ENCODE data around the gene NUP188. TPM values are rescaled to one million over a fixed set of nuclear protein-coding genes. Genes with fewer than 3 reads are reported as not detected.
"Not testable (repeated sequence)": the region's sequence is repeated elsewhere in the genome, so short reads cannot be mapped to it uniquely, and the experiment has no call there.

The NUP188 gene
- total and polyA plus RNA-seq, 8 donors, result 10.8 to 20.8 (median 13.5) TPM

DNA sequence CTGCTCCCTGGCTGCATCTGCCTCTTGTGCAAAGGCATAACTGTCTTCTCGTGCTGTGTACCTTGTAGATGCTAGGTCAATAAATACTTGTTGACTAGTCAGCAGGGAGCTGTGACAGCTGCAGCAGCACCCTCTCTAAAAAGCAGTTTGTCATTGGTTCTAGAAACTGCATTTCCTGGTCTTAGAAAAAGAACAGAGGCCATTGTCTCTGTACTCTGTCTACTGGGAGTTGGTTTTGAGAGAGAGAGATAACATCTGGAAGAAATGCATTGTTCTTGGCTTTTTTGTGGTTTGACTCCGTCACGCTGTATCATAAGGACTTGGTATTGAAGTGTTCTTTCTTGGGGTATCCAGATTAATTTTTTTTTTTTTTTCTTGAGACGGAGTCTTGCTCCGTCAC lies 48.3 kb downstream of the NUP188 start:
- TF ChIP-seq, protein P1, sequence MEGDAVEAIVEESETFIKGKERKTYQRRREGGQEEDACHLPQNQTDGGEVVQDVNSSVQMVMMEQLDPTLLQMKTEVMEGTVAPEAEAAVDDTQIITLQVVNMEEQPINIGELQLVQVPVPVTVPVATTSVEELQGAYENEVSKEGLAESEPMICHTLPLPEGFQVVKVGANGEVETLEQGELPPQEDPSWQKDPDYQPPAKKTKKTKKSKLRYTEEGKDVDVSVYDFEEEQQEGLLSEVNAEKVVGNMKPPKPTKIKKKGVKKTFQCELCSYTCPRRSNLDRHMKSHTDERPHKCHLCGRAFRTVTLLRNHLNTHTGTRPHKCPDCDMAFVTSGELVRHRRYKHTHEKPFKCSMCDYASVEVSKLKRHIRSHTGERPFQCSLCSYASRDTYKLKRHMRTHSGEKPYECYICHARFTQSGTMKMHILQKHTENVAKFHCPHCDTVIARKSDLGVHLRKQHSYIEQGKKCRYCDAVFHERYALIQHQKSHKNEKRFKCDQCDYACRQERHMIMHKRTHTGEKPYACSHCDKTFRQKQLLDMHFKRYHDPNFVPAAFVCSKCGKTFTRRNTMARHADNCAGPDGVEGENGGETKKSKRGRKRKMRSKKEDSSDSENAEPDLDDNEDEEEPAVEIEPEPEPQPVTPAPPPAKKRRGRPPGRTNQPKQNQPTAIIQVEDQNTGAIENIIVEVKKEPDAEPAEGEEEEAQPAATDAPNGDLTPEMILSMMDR (IDR thresholded peaks at IDR 0.05), result no peak
- intact Hi-C loops (cut with DNase I), result no loop called here
- no peak for FAIRE-seq
- H3K4me1 ChIP-seq, result no peaks in the 10 kb centered on the region
- no peaks in the 10 kb centered on the region for H3K9me3 ChIP-seq
- H3K36me3 ChIP-seq, result peaks cover 0 to 57% (median 50%) of the 10 kb centered on the region in 3 donors
- 94 to 97% methylated on average over 5 of the region's 5 CpGs for WGBS, 2 donors
- no peak overlapping the region for H3K4me3 ChIP-seq
- H3K27ac ChIP-seq, result no peak overlapping the region
- no peaks in the 10 kb centered on the region for H3K27me3 ChIP-seq
- no peak for DNase-seq
- no peak for ATAC-seq

DNA sequence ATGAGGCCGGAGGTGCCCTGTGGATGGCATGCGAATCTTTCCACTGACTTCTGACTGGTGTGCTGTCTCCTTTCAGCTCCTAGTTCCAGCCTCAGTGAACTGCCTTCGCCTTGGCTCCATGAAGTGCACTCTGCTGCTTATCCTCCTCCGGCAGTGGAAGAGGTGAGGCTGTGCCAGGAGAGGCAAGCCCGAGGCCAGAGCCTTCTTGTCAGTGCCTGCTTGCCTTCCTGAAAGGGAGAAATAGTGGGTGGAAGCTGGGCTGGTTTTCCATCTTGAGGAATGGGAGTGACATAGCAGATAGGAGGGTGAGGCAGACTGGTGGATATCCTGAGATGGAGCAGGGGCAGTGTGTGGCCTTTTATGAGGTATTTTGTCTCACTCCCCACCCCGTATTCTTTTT lies 51.0 kb downstream of the NUP188 start:
- TF ChIP-seq, protein P1 (IDR thresholded peaks at IDR 0.05), result no peak
- H3K27me3 ChIP-seq, result no peaks in the 10 kb centered on the region
- H3K36me3 ChIP-seq, result peaks cover 4 to 59% (median 40%) of the 10 kb centered on the region in 3 donors
- WGBS, 2 donors, result 92 to 94% methylated on average over 6 of the region's 6 CpGs
- ATAC-seq, result no peak
- no peaks in the 10 kb centered on the region for H3K4me1 ChIP-seq
- DNase-seq, result no peak
- FAIRE-seq, result no peak
- intact Hi-C loops (cut with DNase I), result no loop called here
- no peak overlapping the region for H3K4me3 ChIP-seq
- no peak overlapping the region for H3K27ac ChIP-seq
- H3K9me3 ChIP-seq, result no peaks in the 10 kb centered on the region

DNA sequence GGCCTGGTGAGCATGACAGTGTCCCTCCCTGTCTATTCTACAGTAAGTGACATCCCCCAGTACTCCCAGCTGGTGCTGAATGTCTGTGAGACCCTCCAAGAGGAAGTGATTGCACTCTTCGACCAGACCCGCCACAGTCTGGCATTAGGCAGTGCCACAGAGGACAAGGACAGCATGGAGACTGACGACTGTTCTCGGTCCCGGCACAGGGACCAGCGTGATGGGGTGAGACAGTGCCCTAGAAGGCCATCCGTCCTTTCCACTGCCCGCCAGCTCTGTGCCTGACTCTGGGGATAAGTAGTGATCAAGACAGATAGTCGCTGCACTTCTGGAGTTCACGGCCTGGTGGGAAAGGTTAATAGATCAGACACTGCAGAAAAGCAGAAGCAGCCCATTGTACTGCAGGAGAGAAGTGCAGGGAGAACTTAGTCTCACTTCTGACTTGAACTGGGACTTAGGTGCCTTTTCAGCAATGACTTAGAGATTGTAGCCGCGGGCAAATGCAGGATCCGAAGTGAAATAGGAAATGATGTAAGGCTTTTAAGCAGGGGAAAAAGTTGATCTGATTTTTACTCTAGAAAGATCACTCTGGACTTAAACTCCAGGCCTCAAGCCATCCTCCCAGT lies 52.2 kb downstream of the NUP188 start:
- no peak overlapping the region for H3K4me3 ChIP-seq
- H3K27ac ChIP-seq, result no peak overlapping the region
- peaks cover 4 to 59% (median 27%) of the 10 kb centered on the region in 3 donors for H3K36me3 ChIP-seq
- intact Hi-C loops (cut with DNase I), result no loop called here
- no peaks in the 10 kb centered on the region for H3K4me1 ChIP-seq
- FAIRE-seq (no peak), ATAC-seq (no peak), DNase-seq (peak in 1 of 6 donors; percentile 29)
- H3K27me3 ChIP-seq, result no peaks in the 10 kb centered on the region
- no peaks in the 10 kb centered on the region for H3K9me3 ChIP-seq
- 91% methylated on average over 13 of the region's 13 CpGs for WGBS, 2 donors
- TF ChIP-seq, protein P1 (IDR thresholded peaks at IDR 0.05), result no peak

DNA sequence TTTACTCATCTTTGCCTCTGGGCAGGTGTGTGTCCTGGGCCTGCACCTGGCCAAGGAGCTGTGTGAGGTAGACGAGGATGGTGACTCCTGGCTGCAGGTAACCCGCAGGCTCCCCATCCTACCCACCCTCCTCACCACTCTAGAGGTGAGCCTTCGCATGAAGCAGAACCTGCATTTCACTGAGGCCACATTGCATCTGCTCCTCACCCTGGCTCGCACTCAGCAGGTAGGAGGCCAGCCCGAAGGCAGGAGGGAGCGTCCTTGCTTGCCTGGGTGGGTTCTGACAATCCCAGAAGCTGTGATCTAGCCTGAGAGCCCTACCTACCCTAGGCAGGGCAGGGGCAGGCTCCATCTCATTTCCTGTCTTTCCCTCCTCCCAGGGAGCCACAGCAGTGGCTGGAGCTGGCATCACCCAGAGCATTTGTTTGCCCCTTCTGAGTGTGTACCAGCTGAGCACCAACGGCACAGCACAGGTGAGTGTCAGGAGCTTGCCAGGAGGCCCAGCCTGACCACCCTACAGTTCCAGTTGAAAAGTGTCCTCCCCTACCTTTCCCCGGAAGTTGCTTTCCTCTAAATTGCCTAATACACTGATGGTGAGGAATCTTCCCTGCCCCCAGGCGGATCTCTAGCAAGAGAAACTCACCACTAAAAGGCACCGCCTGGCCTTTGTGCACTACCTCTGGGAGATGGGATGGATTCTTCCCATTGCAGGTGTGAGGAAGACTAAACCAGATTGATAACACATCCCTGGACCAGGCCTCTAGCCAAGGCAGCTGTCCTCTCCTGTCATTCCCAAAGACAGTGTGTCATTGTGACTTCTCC lies 54.2 kb downstream of the NUP188 start:
- intact Hi-C loops (cut with DNase I), result no loop called here
- H3K36me3 ChIP-seq, result peaks cover 4 to 55% (median 17%) of the 10 kb centered on the region in 3 donors
- H3K9me3 ChIP-seq, result no peaks in the 10 kb centered on the region
- H3K4me1 ChIP-seq, result no peaks in the 10 kb centered on the region
- no peak overlapping the region for H3K4me3 ChIP-seq
- no peaks in the 10 kb centered on the region for H3K27me3 ChIP-seq
- WGBS, 2 donors, result 92 to 95% methylated on average over 10 of the region's 10 CpGs
- H3K27ac ChIP-seq, result no peak overlapping the region
- no peak for FAIRE-seq
- TF ChIP-seq, protein P1 (IDR thresholded peaks at IDR 0.05), result no peak
- DNase-seq, result peak in 1 of 6 donors; percentile 30
- no peak for ATAC-seq

DNA sequence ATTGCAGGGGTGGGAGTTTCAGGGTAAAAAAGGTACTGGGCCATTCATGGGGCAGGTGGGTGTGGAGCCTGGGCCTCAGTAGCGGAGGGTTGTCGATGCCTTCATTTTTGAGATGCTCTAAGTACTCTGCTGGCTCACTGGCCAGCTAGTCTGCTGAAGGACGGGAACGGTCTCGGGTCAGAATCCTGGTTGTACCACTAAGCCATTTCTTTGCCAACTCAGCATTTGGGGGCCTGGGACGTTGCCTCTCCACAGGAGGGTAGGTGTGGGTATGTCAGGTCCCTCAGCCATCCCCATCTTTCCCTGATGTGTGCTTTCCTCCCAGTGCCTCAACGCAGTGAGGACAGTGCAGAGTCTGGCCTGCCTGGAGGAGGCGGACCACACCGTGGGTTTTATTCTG lies 55.5 kb downstream of the NUP188 start:
- intact Hi-C loops (cut with DNase I), result no loop called here
- H3K27me3 ChIP-seq, result no peaks in the 10 kb centered on the region
- no peaks in the 10 kb centered on the region for H3K9me3 ChIP-seq
- no peaks in the 10 kb centered on the region for H3K4me1 ChIP-seq
- 95 to 98% methylated on average over 9 of the region's 9 CpGs for WGBS, 2 donors
- H3K27ac ChIP-seq, result no peak overlapping the region
- peak in 1 of 6 donors; percentile 41 for DNase-seq
- no peak overlapping the region for H3K4me3 ChIP-seq
- no peak for ATAC-seq
- H3K36me3 ChIP-seq, result peaks cover 4 to 47% (median 16%) of the 10 kb centered on the region in 3 donors
- FAIRE-seq, result no peak
- TF ChIP-seq, protein P1 (IDR thresholded peaks at IDR 0.05), result no peak

DNA sequence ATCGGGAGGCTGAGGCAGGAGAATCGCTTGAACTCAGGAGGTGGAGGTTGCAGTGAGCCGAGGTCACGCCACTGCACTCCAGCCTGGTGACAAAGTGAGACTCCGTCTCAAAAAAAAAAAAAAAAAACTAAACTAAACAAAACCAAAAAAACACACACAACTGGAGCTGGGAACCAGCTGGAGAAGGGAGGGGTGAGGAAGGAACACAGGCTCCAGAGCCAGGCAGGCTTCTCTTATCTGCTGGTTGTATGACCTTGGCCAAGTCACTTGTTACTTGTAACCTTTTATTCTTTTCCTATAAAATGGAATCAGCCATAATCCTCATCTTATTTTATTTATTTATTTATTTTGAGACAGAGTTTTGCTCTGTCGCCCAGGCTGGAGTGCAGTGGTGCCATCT lies 56.7 kb downstream of the NUP188 start:
- H3K27me3 ChIP-seq; intact Hi-C loops (cut with DNase I); H3K9me3 ChIP-seq; H3K27ac ChIP-seq; FAIRE-seq; H3K4me3 ChIP-seq; H3K4me1 ChIP-seq: not testable (repeated sequence)
- H3K36me3 ChIP-seq, result peaks cover 4 to 40% (median 6%) of the 10 kb centered on the region in 3 donors
- WGBS, 2 donors, result 61 to 65% methylated on average over 6 of the region's 6 CpGs
- peak in 3 of 4 donors; percentile 19 to 59 (median 48) for ATAC-seq
- peak in 2 of 6 donors; percentile 30 to 46 for DNase-seq
